Ovary (tissue), 9 donors: ENCODE measurements around the gene ACP4. TPM values are rescaled to one million over a fixed set of nuclear protein-coding genes. Genes with fewer than 3 reads are reported as not detected.

Experiments used
- DNase-seq, 5 donors: peaks; one replicate each; pipeline ENCODE4 v3.0.0-alpha.2; 2019 to 2020
- H3K27ac ChIP-seq, 2 donors: fragments of 200-600 bp; one replicate each; pipeline versions ENCODE4 v1.5.1 to v1.8.0; 2019 to 2022
- H3K27me3 ChIP-seq: fragments of 200-600 bp; one replicate; pipeline ENCODE4 v1.8.0; 2022
- H3K36me3 ChIP-seq: fragments of 200-600 bp; sonication (generic); one replicate; pipeline ENCODE4 v1.5.1; 2019
- H3K4me1 ChIP-seq: one replicate; pipeline ENCODE4 v1.8.1; 2013; ENCODE audit warnings: mild to moderate bottlenecking, moderate library complexity; ENCODE audit not compliant: insufficient read depth
- H3K4me3 ChIP-seq: fragments of 200-600 bp; sonication (generic); one replicate; pipeline ENCODE4 v1.5.1; 2017
- H3K9me3 ChIP-seq, 2 donors: fragments of 200-600 bp in 1 of 2; sonication (generic) in 1 of 2; one replicate each; pipeline versions ENCODE4 v1.5.1 to v1.8.1; 2013 to 2019; ENCODE audit warnings: mild to moderate bottlenecking in 1 of 2, moderate library complexity in 1 of 2
- CTCF ChIP-seq, 3 donors: fragments of 450-650 bp in 2 of 3; fragments of 200-600 bp in 1 of 3; IDR thresholded peaks; one replicate each; pipeline versions ENCODE4 v1.5.1 to v1.8.0; 2016 to 2022; ENCODE audit warnings: antibody characterized with exemption in 3 of 3, mild to moderate bottlenecking in 1 of 3
- EP300 ChIP-seq: sonication (generic); formaldehyde crosslinking; IDR thresholded peaks from one replicate; pipeline ENCODE4 v1.6.1; 2017; ENCODE audit warnings: antibody characterized with exemption
- POLR2A ChIP-seq: fragments of 450-650 bp; IDR thresholded peaks from one replicate; pipeline ENCODE4 v1.6.1; 2017; ENCODE audit warnings: antibody characterized with exemption, mild to moderate bottlenecking, moderate library complexity
- WGBS, 3 donors: extraction: QIAGEN DNeasy Blood & Tissue Kit in 1 of 3; methylation state at CpG; one replicate each; pipeline versions ENCODE4 v1.1.5 to v1.1.7; 2013 to 2017; 5-methylcytosine and 5-hydroxymethylcytosine counted together
- intact Hi-C, 4 donors: fragments of 100-400 bp; cut with DNase I; formaldehyde crosslinking; loops; one replicate each; pipeline versions ENCODE4 v1.11.0 to v1.15.1; 2022 to 2023
- polyA plus RNA-seq, 2 donors: library from polyadenylated mRNA; stranded (reverse); fragments of 200-250 nt in 1 of 2; fragments of 350-450 nt in 1 of 2; fragmentation: Illumina TruSeq in 1 of 2; extraction: RNeasy Lipid Tissue Mini Kit (QIAGEN cat#74804) in 1 of 2; gene quantifications; one replicate each; pipeline ENCODE4 v1.2.3, GENCODE V29; 2013 to 2014
- total RNA-seq, 7 donors: library from RNA; depleted of rRNA in 2 of 7; stranded (reverse); fragments of >200 nt in 2 of 7; fragmentation: NEBNext Ultra II Directional in 3 of 7; extraction: Animal tissue kit (Norgen Biotek cat#: 25700) in 3 of 7; gene quantifications; one replicate each; pipeline versions ENCODE4 v1.1.0 to v1.2.4, GENCODE V29; 2016 to 2023
- donor health status: DM: no; HTN: no; CAD: no; lungs with moderate emphysema.
- donor health status: DM: no; HTN: no; CAD: no.
- donor health status: Bipolar disorder and iron deficiency.
- donor health status: DM: yes; HTN: yes; CAD: no.
- donor health status: DM: no; HTN: no; CAD: no.
- donor health status: DM: yes; HTN: yes; CAD: no.

ACP4 gene
- total and polyA plus RNA-seq, 9 donors, result not detected

GRCh38 chr19:50822661-50823208 lies 32.5 kb downstream of the ACP4 start:
- Histone ChIP-seq H3K4me3 (no peak overlapping the region), H3K27ac (no peak overlapping the region), H3K4me1 (no peaks in the 10 kb centered on the region), H3K36me3 (no peaks in the 10 kb centered on the region), H3K9me3 (no peaks in the 10 kb centered on the region), H3K27me3 (no peaks in the 10 kb centered on the region)
- intact Hi-C loops, result no loop called here
- WGBS, 3 donors, result 72 to 75% (median 72%) methylated on average over 7 of the region's 7 CpGs
- TF ChIP-seq EP300 (no peak), POLR2A (no peak), CTCF (IDR thresholded peaks at IDR 0.05) (no peak)
- no peak for DNase-seq

GRCh38 chr19:50823389-50824042 lies 33.3 kb downstream of the ACP4 start, which contains the start of gene KLK1:
TSS of gene KLK1 (minus strand) at chr19:50823787. CDS start at chr19:50823748, 39 bp downstream.
- intact Hi-C loops, result no loop called here
- Histone ChIP-seq H3K9me3 (no peaks in the 10 kb centered on the region), H3K4me1 (no peaks in the 10 kb centered on the region), H3K27me3 (no peaks in the 10 kb centered on the region), H3K4me3 (no peak within 1 kb of the TSS), H3K27ac (no peak within 1 kb of the TSS), H3K36me3 (no peaks in the 10 kb centered on the region)
- no peak for TF ChIP-seq POLR2A
- TF ChIP-seq CTCF (IDR thresholded peaks at IDR 0.05), result no peak
- TF ChIP-seq EP300, result no peak
- 31 to 46% (median 36%) methylated on average over 14 of the region's 14 CpGs for WGBS, 3 donors
- no peak for DNase-seq

- no peaks in the 10 kb centered on the region for H3K27me3 ChIP-seq
- no peaks in the 10 kb centered on the region for H3K36me3 ChIP-seq
- DNase-seq, result no peak
Observed at GRCh38 chr19:50826492-50827240, 36.5 kb downstream of the ACP4 start.

GRCh38 chr19:50827476-50827875 lies 37.3 kb downstream of the ACP4 start:
- TF ChIP-seq EP300, result no peak
- TF ChIP-seq CTCF (IDR thresholded peaks at IDR 0.05), result no peak
- H3K9me3 ChIP-seq, result no peaks in the 10 kb centered on the region
- DNase-seq, result no peak
- H3K4me3 ChIP-seq, result no peak overlapping the region
- intact Hi-C loops, result no loop called here
- no peaks in the 10 kb centered on the region for H3K4me1 ChIP-seq
- no peaks in the 10 kb centered on the region for H3K36me3 ChIP-seq
- H3K27me3 ChIP-seq, result no peaks in the 10 kb centered on the region
- no peak overlapping the region for H3K27ac ChIP-seq
- 75 to 82% (median 81%) methylated on average over 14 of the region's 14 CpGs for WGBS, 3 donors

More at GRCh38 chr19:50826492-50827240, 36.5 kb downstream of the ACP4 start:
- WGBS, 3 donors, result 76 to 84% (median 83%) methylated on average over 43 of the region's 43 CpGs
- no peaks in the 10 kb centered on the region for H3K9me3 ChIP-seq
- H3K4me1 ChIP-seq, result no peaks in the 10 kb centered on the region
- no peak overlapping the region for H3K27ac ChIP-seq
- TF ChIP-seq POLR2A, result no peak
- no peak for TF ChIP-seq EP300
- TF ChIP-seq CTCF (IDR thresholded peaks at IDR 0.05), result no peak
- H3K4me3 ChIP-seq, result no peak overlapping the region
- intact Hi-C loops, result no loop called here
